CD14-positive monocyte (primary cell): ENCODE measurements around the gene SSNA1. TPM values are rescaled to one million over a fixed set of nuclear protein-coding genes. Genes with fewer than 3 reads are reported as not detected.

Experiments used
- DNase-seq, 3 donors: peaks; one replicate each; pipeline ENCODE4 v3.0.0-alpha.2; 2011 to 2022
- H2AFZ ChIP-seq: 2 replicates; pipeline ENCODE4 v1.6.0; 2012; ENCODE audit warnings: mild to moderate bottlenecking, low read depth, low read length, inconsistent platforms; ENCODE audit not compliant: insufficient read depth, poor library complexity, severe bottlenecking
- H3K27ac ChIP-seq, 2 donors: 1 replicate in 1 of 2; 2 replicates in 1 of 2; pipeline ENCODE4 v1.5.1; 2012 to 2013; ENCODE audit warnings: low read length in 2 of 2, control low read depth in 1 of 2, inconsistent platforms in 1 of 2, low read depth in 1 of 2, mild to moderate bottlenecking in 1 of 2
- H3K27me3 ChIP-seq, 2 donors: one replicate each; pipeline versions ENCODE4 v1.6.0 to v1.6.1; 2011 to 2013; ENCODE audit warnings: low read length in 2 of 2; ENCODE audit not compliant: control insufficient read depth in 2 of 2, insufficient read depth in 2 of 2
- H3K36me3 ChIP-seq, 2 donors: replicated peaks in 1 of 2; 1 replicate in 1 of 2; 2 replicates in 1 of 2; pipeline versions ENCODE4 v1.5.1 to v1.6.1; 2012 to 2013; ENCODE audit warnings: low read length in 2 of 2, control low read depth in 1 of 2, inconsistent platforms in 1 of 2, mild to moderate bottlenecking in 1 of 2; ENCODE audit not compliant: insufficient read depth in 2 of 2, control insufficient read depth in 1 of 2
- H3K4me1 ChIP-seq, 2 donors: 1 replicate in 1 of 2; 2 replicates in 1 of 2; pipeline versions ENCODE4 v1.5.1 to v1.6.1; 2012 to 2013; ENCODE audit warnings: low read length in 2 of 2, control low read depth in 1 of 2, inconsistent platforms in 1 of 2, mild to moderate bottlenecking in 1 of 2, moderate library complexity in 1 of 2; ENCODE audit not compliant: insufficient read depth in 2 of 2, control insufficient read depth in 1 of 2
- H3K4me2 ChIP-seq: replicated peaks from 2 replicates; pipeline ENCODE3; 2012; ENCODE audit warnings: low read length, moderate library complexity, mild to moderate bottlenecking; ENCODE audit not compliant: poor library complexity, severe bottlenecking; ENCODE audit errors: extremely low read depth
- H3K4me3 ChIP-seq, 3 experiments: fragments of 200-600 bp in 1 of 3; sonication (generic) in 1 of 3; replicated peaks in 1 of 3; 1 replicate in 2 of 3; 2 replicates in 1 of 3; pipeline ENCODE4 v1.5.1; 2011 to 2013; ENCODE audit warnings: low read length in 3 of 3, mild to moderate bottlenecking in 3 of 3, control low read depth in 2 of 3, low read depth in 2 of 3, inconsistent platforms in 1 of 3, moderate library complexity in 1 of 3
- H3K79me2 ChIP-seq: 2 replicates; pipeline ENCODE4 v1.6.0; 2012; ENCODE audit warnings: mild to moderate bottlenecking, control low read depth, inconsistent platforms, low read length, moderate library complexity; ENCODE audit not compliant: insufficient read depth
- H3K9ac ChIP-seq: 2 replicates; pipeline ENCODE4 v1.6.0; 2017; ENCODE audit warnings: low read length, mild to moderate bottlenecking; ENCODE audit not compliant: insufficient read depth, poor library complexity, severe bottlenecking
- H3K9me3 ChIP-seq, 2 donors: replicated peaks in 1 of 2; 1 replicate in 1 of 2; 2 replicates in 1 of 2; pipeline versions ENCODE4 v1.5.1 to v1.6.1; 2012 to 2013; ENCODE audit warnings: low read length in 2 of 2, control low read depth in 1 of 2; ENCODE audit not compliant: control insufficient read depth in 1 of 2, insufficient read depth in 1 of 2
- H4K20me1 ChIP-seq: 2 replicates; pipeline ENCODE4 v1.6.0; 2012; ENCODE audit warnings: mild to moderate bottlenecking, low read length, control low read depth, moderate library complexity; ENCODE audit not compliant: insufficient read depth
- H3K27ac Mint-ChIP-seq, 7 donors: one replicate each; pipeline ENCODE4 v1.8.0; 2020; ENCODE audit warnings: mild to moderate bottlenecking in 7 of 7, mixed read lengths in 7 of 7, moderate library complexity in 6 of 7, inconsistent platforms in 2 of 7
- H3K27me3 Mint-ChIP-seq, 3 donors: one replicate each; pipeline ENCODE4 v1.8.0; 2021 to 2022; ENCODE audit warnings: low read depth in 3 of 3, mild to moderate bottlenecking in 3 of 3, mixed read lengths in 3 of 3, moderate library complexity in 3 of 3, inconsistent platforms in 1 of 3
- H3K36me3 Mint-ChIP-seq, 2 donors: one replicate each; pipeline ENCODE4 v1.8.0; 2020; ENCODE audit warnings: mixed read lengths in 2 of 2, inconsistent platforms in 1 of 2, mild to moderate bottlenecking in 1 of 2
- H3K4me1 Mint-ChIP-seq: one replicate; pipeline ENCODE4 v1.8.0; 2020; ENCODE audit warnings: mild to moderate bottlenecking, mixed read lengths
- H3K4me3 Mint-ChIP-seq, 2 donors: one replicate each; pipeline ENCODE4 v1.8.0; 2020; ENCODE audit warnings: mild to moderate bottlenecking in 2 of 2, mixed read lengths in 2 of 2, moderate library complexity in 1 of 2
- H3K9me3 Mint-ChIP-seq, 7 donors: one replicate each; pipeline ENCODE4 v1.8.0; 2020 to 2022; ENCODE audit warnings: mixed read lengths in 7 of 7, mild to moderate bottlenecking in 6 of 7, moderate library complexity in 6 of 7, inconsistent platforms in 2 of 7
- whole genome bisulfite sequencing: methylation state at CpG from one replicate; pipeline ENCODE4 v1.1.5; 2013; ENCODE audit warnings: missing lambda C conversion rate; ENCODE audit not compliant: insufficient coverage; 5-methylcytosine and 5-hydroxymethylcytosine counted together
- intact Hi-C, 2 donors: fragments of 100-400 bp; cut with micrococcal nuclease; formaldehyde crosslinking; loops; one replicate each; pipeline versions ENCODE4 v1.15.0 to v1.15.1; 2023
- polyA plus RNA-seq, 3 donors: library from polyadenylated mRNA; depleted of rRNA in 1 of 3; unstranded in 2 of 3; stranded (reverse) in 1 of 3; fragments of 300-500 nt in 2 of 3; fragments of >200 nt in 1 of 3; fragmentation: Illumina TruSeq in 2 of 3; gene quantifications; 1 replicate in 2 of 3; 2 replicates in 1 of 3; pipeline ENCODE4 v1.2.3, GENCODE V29; 2012 to 2021
- TF ChIP-seq, protein P1 (sequence below): fragments of 200-600 bp; IDR thresholded peaks from one replicate; pipeline ENCODE4 v1.8.0; 2022; ENCODE audit warnings: antibody characterized with exemption, mild to moderate bottlenecking

SSNA1 gene
- polyA plus RNA-seq, 3 donors = 87.0 to 118 (median 98.3) TPM

DNA sequence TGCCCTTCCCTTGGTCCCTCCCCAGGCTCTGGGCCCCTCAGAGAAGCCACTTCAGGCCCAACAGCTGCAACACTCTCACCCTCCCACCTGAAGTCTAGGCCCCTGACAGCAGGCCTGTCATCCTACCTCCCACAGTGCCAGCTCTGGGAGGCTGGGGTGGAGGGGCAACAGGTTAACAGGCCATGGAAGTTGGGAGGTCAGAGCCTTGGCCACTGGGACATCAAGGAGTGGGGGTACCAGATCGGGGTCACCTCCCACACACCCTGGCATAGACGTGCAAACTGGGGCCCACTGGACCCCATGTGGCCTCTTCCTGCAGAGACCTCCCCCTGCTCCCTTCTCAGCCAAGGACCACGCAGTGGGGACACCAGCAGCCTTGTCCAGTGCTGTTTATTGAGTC is 2.8 kb downstream of the SSNA1 start:
- Mint-ChIP-seq H3K4me1 (peaks cover 30% of the 10 kb centered on the region), H3K36me3 (peaks cover 7 to 38% of the 10 kb centered on the region in 2 donors), H3K27me3 (no peaks in the 10 kb centered on the region), H3K27ac (peak overlapping the region in 2 of 7 donors; percentile 18 to 26), H3K9me3 (peaks cover 0 to 2% (median 0%) of the 10 kb centered on the region in 7 donors), H3K4me3 (no peak overlapping the region)
- no peak for DNase-seq
- Histone ChIP-seq H3K9ac (no peak overlapping the region), H3K36me3 (peaks cover 25 to 28% of the 10 kb centered on the region in 2 donors), H3K9me3 (no peaks in the 10 kb centered on the region), H3K4me3 (no peak overlapping the region), H3K27ac (peak overlapping the region in 1 of 2 donors; percentile 96), H2AFZ (no peak overlapping the region), H4K20me1 (peaks cover 31% of the 10 kb centered on the region), H3K4me1 (peaks cover 28 to 36% of the 10 kb centered on the region in 2 donors), H3K79me2 (peaks cover 41% of the 10 kb centered on the region), H3K27me3 (no peaks in the 10 kb centered on the region), H3K4me2 (no peak overlapping the region)
- 83% methylated on average over 3 of the region's 3 CpGs for WGBS
- intact Hi-C loops = no loop called here
- TF ChIP-seq, protein P1, sequence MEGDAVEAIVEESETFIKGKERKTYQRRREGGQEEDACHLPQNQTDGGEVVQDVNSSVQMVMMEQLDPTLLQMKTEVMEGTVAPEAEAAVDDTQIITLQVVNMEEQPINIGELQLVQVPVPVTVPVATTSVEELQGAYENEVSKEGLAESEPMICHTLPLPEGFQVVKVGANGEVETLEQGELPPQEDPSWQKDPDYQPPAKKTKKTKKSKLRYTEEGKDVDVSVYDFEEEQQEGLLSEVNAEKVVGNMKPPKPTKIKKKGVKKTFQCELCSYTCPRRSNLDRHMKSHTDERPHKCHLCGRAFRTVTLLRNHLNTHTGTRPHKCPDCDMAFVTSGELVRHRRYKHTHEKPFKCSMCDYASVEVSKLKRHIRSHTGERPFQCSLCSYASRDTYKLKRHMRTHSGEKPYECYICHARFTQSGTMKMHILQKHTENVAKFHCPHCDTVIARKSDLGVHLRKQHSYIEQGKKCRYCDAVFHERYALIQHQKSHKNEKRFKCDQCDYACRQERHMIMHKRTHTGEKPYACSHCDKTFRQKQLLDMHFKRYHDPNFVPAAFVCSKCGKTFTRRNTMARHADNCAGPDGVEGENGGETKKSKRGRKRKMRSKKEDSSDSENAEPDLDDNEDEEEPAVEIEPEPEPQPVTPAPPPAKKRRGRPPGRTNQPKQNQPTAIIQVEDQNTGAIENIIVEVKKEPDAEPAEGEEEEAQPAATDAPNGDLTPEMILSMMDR = no peak

DNA sequence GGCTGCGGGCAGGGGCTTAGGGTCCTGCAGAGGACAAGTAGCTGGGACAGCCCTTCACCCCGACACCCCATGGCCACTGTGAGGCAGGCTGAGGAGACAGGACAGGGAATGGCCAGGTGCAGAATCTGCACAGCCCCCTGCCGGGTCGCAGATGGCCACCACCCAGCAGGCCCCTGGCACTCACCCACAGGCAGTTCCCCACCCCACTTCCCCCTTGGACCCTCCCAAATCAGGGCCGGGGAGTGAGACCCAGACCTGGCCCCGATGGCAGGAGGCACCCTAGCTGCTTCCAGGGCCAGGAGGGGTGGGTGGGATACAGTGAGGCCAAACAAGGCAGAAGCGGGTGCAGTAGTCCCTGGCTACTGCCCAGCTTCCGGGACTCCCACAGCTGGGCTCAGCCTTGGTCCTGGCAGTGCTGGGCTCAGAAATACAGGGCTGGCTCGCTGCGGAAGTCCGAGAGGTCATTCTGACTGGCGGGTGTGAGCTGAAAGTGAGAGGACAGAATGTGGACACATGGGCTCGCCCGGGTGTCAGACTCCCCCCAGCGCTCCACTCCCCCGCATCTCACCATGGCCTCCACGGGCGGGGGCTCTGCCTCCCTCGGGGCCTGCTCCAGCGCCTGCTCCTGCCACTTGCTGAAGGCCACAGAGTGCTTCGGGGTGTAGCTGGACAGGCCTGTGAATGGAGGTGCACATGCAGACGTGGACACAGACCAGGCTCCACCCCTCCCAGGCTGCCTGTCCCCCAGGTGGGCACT is 3.4 kb downstream of the SSNA1 start:
- no peak overlapping the region for H3K9ac ChIP-seq
- no peaks in the 10 kb centered on the region for H3K27me3 Mint-ChIP-seq
- no peak overlapping the region for H3K4me3 ChIP-seq
- intact Hi-C loops = no loop called here
- WGBS = 95% methylated on average over 16 of the region's 22 CpGs
- TF ChIP-seq, protein P1 = no peak
- no peak overlapping the region for H3K27ac ChIP-seq
- no peak overlapping the region for H3K4me2 ChIP-seq
- no peaks in the 10 kb centered on the region for H3K27me3 ChIP-seq
- H3K79me2 ChIP-seq = peaks cover 35% of the 10 kb centered on the region
- no peak overlapping the region for H2AFZ ChIP-seq
- no peak for DNase-seq
- peaks cover 26% of the 10 kb centered on the region for H3K4me1 Mint-ChIP-seq
- peaks cover 6 to 36% of the 10 kb centered on the region in 2 donors for H3K36me3 Mint-ChIP-seq
- no peak overlapping the region for H3K27ac Mint-ChIP-seq
- H4K20me1 ChIP-seq = peaks cover 31% of the 10 kb centered on the region
- no peaks in the 10 kb centered on the region for H3K9me3 ChIP-seq
- H3K9me3 Mint-ChIP-seq = peaks cover 0 to 2% (median 0%) of the 10 kb centered on the region in 7 donors
- no peak overlapping the region for H3K4me3 Mint-ChIP-seq
- H3K4me1 ChIP-seq = peaks cover 24 to 30% of the 10 kb centered on the region in 2 donors
- peaks cover 22 to 23% of the 10 kb centered on the region in 2 donors for H3K36me3 ChIP-seq
